CD14-positive monocyte (primary cell): ENCODE data around the gene AASDH. TPM values are rescaled to one million over a fixed set of nuclear protein-coding genes. Genes with fewer than 3 reads are reported as not detected.

Source experiments
- DNase-seq, 3 donors: peaks; one replicate each; pipeline ENCODE4 v3.0.0-alpha.2; 2011 to 2022
- H2AFZ ChIP-seq: 2 replicates; pipeline ENCODE4 v1.6.0; 2012; ENCODE audit warnings: mild to moderate bottlenecking, low read depth, low read length, inconsistent platforms; ENCODE audit not compliant: insufficient read depth, poor library complexity, severe bottlenecking
- H3K27ac ChIP-seq, 2 donors: 1 replicate in 1 of 2; 2 replicates in 1 of 2; pipeline ENCODE4 v1.5.1; 2012 to 2013; ENCODE audit warnings: low read length in 2 of 2, control low read depth in 1 of 2, inconsistent platforms in 1 of 2, low read depth in 1 of 2, mild to moderate bottlenecking in 1 of 2
- H3K27me3 ChIP-seq, 2 donors: one replicate each; pipeline versions ENCODE4 v1.6.0 to v1.6.1; 2011 to 2013; ENCODE audit warnings: low read length in 2 of 2; ENCODE audit not compliant: control insufficient read depth in 2 of 2, insufficient read depth in 2 of 2
- H3K36me3 ChIP-seq, 2 donors: replicated peaks in 1 of 2; 1 replicate in 1 of 2; 2 replicates in 1 of 2; pipeline versions ENCODE4 v1.5.1 to v1.6.1; 2012 to 2013; ENCODE audit warnings: low read length in 2 of 2, control low read depth in 1 of 2, inconsistent platforms in 1 of 2, mild to moderate bottlenecking in 1 of 2; ENCODE audit not compliant: insufficient read depth in 2 of 2, control insufficient read depth in 1 of 2
- H3K4me1 ChIP-seq, 2 donors: 1 replicate in 1 of 2; 2 replicates in 1 of 2; pipeline versions ENCODE4 v1.5.1 to v1.6.1; 2012 to 2013; ENCODE audit warnings: low read length in 2 of 2, control low read depth in 1 of 2, inconsistent platforms in 1 of 2, mild to moderate bottlenecking in 1 of 2, moderate library complexity in 1 of 2; ENCODE audit not compliant: insufficient read depth in 2 of 2, control insufficient read depth in 1 of 2
- H3K4me2 ChIP-seq: replicated peaks from 2 replicates; pipeline ENCODE3; 2012; ENCODE audit warnings: low read length, moderate library complexity, mild to moderate bottlenecking; ENCODE audit not compliant: poor library complexity, severe bottlenecking; ENCODE audit errors: extremely low read depth
- H3K4me3 ChIP-seq, 3 experiments: fragments of 200-600 bp in 1 of 3; sonication (generic) in 1 of 3; replicated peaks in 1 of 3; 1 replicate in 2 of 3; 2 replicates in 1 of 3; pipeline ENCODE4 v1.5.1; 2011 to 2013; ENCODE audit warnings: low read length in 3 of 3, mild to moderate bottlenecking in 3 of 3, control low read depth in 2 of 3, low read depth in 2 of 3, inconsistent platforms in 1 of 3, moderate library complexity in 1 of 3
- H3K79me2 ChIP-seq: 2 replicates; pipeline ENCODE4 v1.6.0; 2012; ENCODE audit warnings: mild to moderate bottlenecking, control low read depth, inconsistent platforms, low read length, moderate library complexity; ENCODE audit not compliant: insufficient read depth
- H3K9ac ChIP-seq: 2 replicates; pipeline ENCODE4 v1.6.0; 2017; ENCODE audit warnings: low read length, mild to moderate bottlenecking; ENCODE audit not compliant: insufficient read depth, poor library complexity, severe bottlenecking
- H3K9me3 ChIP-seq, 2 donors: replicated peaks in 1 of 2; 1 replicate in 1 of 2; 2 replicates in 1 of 2; pipeline versions ENCODE4 v1.5.1 to v1.6.1; 2012 to 2013; ENCODE audit warnings: low read length in 2 of 2, control low read depth in 1 of 2; ENCODE audit not compliant: control insufficient read depth in 1 of 2, insufficient read depth in 1 of 2
- H4K20me1 ChIP-seq: 2 replicates; pipeline ENCODE4 v1.6.0; 2012; ENCODE audit warnings: mild to moderate bottlenecking, low read length, control low read depth, moderate library complexity; ENCODE audit not compliant: insufficient read depth
- H3K27ac Mint-ChIP-seq, 7 donors: one replicate each; pipeline ENCODE4 v1.8.0; 2020; ENCODE audit warnings: mild to moderate bottlenecking in 7 of 7, mixed read lengths in 7 of 7, moderate library complexity in 6 of 7, inconsistent platforms in 2 of 7
- H3K27me3 Mint-ChIP-seq, 3 donors: one replicate each; pipeline ENCODE4 v1.8.0; 2021 to 2022; ENCODE audit warnings: low read depth in 3 of 3, mild to moderate bottlenecking in 3 of 3, mixed read lengths in 3 of 3, moderate library complexity in 3 of 3, inconsistent platforms in 1 of 3
- H3K36me3 Mint-ChIP-seq, 2 donors: one replicate each; pipeline ENCODE4 v1.8.0; 2020; ENCODE audit warnings: mixed read lengths in 2 of 2, inconsistent platforms in 1 of 2, mild to moderate bottlenecking in 1 of 2
- H3K4me1 Mint-ChIP-seq: one replicate; pipeline ENCODE4 v1.8.0; 2020; ENCODE audit warnings: mild to moderate bottlenecking, mixed read lengths
- H3K4me3 Mint-ChIP-seq, 2 donors: one replicate each; pipeline ENCODE4 v1.8.0; 2020; ENCODE audit warnings: mild to moderate bottlenecking in 2 of 2, mixed read lengths in 2 of 2, moderate library complexity in 1 of 2
- H3K9me3 Mint-ChIP-seq, 7 donors: one replicate each; pipeline ENCODE4 v1.8.0; 2020 to 2022; ENCODE audit warnings: mixed read lengths in 7 of 7, mild to moderate bottlenecking in 6 of 7, moderate library complexity in 6 of 7, inconsistent platforms in 2 of 7
- WGBS: methylation state at CpG from one replicate; pipeline ENCODE4 v1.1.5; 2013; ENCODE audit warnings: missing lambda C conversion rate; ENCODE audit not compliant: insufficient coverage; 5-methylcytosine and 5-hydroxymethylcytosine counted together
- intact Hi-C, 2 donors: fragments of 100-400 bp; cut with micrococcal nuclease; formaldehyde crosslinking; loops; one replicate each; pipeline versions ENCODE4 v1.15.0 to v1.15.1; 2023
- polyA plus RNA-seq, 3 donors: library from polyadenylated mRNA; depleted of rRNA in 1 of 3; unstranded in 2 of 3; stranded (reverse) in 1 of 3; fragments of 300-500 nt in 2 of 3; fragments of >200 nt in 1 of 3; fragmentation: Illumina TruSeq in 2 of 3; gene quantifications; 1 replicate in 2 of 3; 2 replicates in 1 of 3; pipeline ENCODE4 v1.2.3, GENCODE V29; 2012 to 2021
- TF ChIP-seq, protein P1 (sequence below): fragments of 200-600 bp; IDR thresholded peaks from one replicate; pipeline ENCODE4 v1.8.0; 2022; ENCODE audit warnings: antibody characterized with exemption, mild to moderate bottlenecking

Gene AASDH
- polyA plus RNA-seq, 3 donors: 5.9 to 6.9 (median 6.2) TPM

GRCh38 chr4:56297776-56298175 is 89.5 kb downstream of the AASDH start:
- intact Hi-C loops: no loop called here
- Mint-ChIP-seq H3K27ac (no peak overlapping the region), H3K27me3 (no peaks in the 10 kb centered on the region), H3K9me3 (peaks cover 2 to 4% (median 3%) of the 10 kb centered on the region in 7 donors), H3K36me3 (no peaks in the 10 kb centered on the region), H3K4me1 (peaks cover 15% of the 10 kb centered on the region), H3K4me3 (no peak overlapping the region)
- H3K36me3 ChIP-seq: no peaks in the 10 kb centered on the region
- no peak overlapping the region for H3K9ac ChIP-seq
- no peaks in the 10 kb centered on the region for H3K4me1 ChIP-seq
- H3K9me3 ChIP-seq: no peaks in the 10 kb centered on the region
- H3K27ac ChIP-seq: no peak overlapping the region
- TF ChIP-seq, protein P1, sequence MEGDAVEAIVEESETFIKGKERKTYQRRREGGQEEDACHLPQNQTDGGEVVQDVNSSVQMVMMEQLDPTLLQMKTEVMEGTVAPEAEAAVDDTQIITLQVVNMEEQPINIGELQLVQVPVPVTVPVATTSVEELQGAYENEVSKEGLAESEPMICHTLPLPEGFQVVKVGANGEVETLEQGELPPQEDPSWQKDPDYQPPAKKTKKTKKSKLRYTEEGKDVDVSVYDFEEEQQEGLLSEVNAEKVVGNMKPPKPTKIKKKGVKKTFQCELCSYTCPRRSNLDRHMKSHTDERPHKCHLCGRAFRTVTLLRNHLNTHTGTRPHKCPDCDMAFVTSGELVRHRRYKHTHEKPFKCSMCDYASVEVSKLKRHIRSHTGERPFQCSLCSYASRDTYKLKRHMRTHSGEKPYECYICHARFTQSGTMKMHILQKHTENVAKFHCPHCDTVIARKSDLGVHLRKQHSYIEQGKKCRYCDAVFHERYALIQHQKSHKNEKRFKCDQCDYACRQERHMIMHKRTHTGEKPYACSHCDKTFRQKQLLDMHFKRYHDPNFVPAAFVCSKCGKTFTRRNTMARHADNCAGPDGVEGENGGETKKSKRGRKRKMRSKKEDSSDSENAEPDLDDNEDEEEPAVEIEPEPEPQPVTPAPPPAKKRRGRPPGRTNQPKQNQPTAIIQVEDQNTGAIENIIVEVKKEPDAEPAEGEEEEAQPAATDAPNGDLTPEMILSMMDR: no peak
- H3K4me2 ChIP-seq: no peak overlapping the region
- H3K79me2 ChIP-seq: no peaks in the 10 kb centered on the region
- no peak overlapping the region for H3K4me3 ChIP-seq
- WGBS: no CpG with 5 or more reads among the region's 2 CpGs
- no peaks in the 10 kb centered on the region for H3K27me3 ChIP-seq
- H2AFZ ChIP-seq: no peak overlapping the region
- DNase-seq: no peak
- H4K20me1 ChIP-seq: no peaks in the 10 kb centered on the region

- no peak for DNase-seq
- Mint-ChIP-seq H3K9me3 (peaks cover 2 to 8% (median 4%) of the 10 kb centered on the region in 7 donors), H3K27ac (no peak overlapping the region), H3K4me3 (no peak overlapping the region), H3K36me3 (no peaks in the 10 kb centered on the region), H3K4me1 (peaks cover 13% of the 10 kb centered on the region), H3K27me3 (no peaks in the 10 kb centered on the region)
- H3K4me1 ChIP-seq: no peaks in the 10 kb centered on the region
- intact Hi-C loops: no loop called here
- no peaks in the 10 kb centered on the region for H3K9me3 ChIP-seq
- H4K20me1 ChIP-seq: no peaks in the 10 kb centered on the region
- no peaks in the 10 kb centered on the region for H3K27me3 ChIP-seq
- H3K27ac ChIP-seq: no peak overlapping the region
- H2AFZ ChIP-seq: peak overlapping the region; percentile 36
- H3K4me2 ChIP-seq: no peak overlapping the region
- no peak overlapping the region for H3K9ac ChIP-seq
- no peaks in the 10 kb centered on the region for H3K36me3 ChIP-seq
- TF ChIP-seq, protein P1: no peak
- 70% methylated on average over 2 of the region's 3 CpGs for WGBS
- no peaks in the 10 kb centered on the region for H3K79me2 ChIP-seq
- H3K4me3 ChIP-seq: no peak overlapping the region
Observed at GRCh38 chr4:56296526-56296925, 90.8 kb downstream of the AASDH start.
